Neural crest cell (in vitro differentiated cells): ENCODE measurements around the gene TMEM217. TPM values are rescaled to one million over a fixed set of nuclear protein-coding genes. Genes with fewer than 3 reads are reported as not detected.

Experiments used
- DNase-seq: peaks from one replicate; pipeline ENCODE4 v3.0.0; 2021; ENCODE audit warnings: low read depth, mixed read lengths, low spot score
- H3K27ac Mint-ChIP-seq: one replicate; pipeline ENCODE4 v1.8.0; 2021; ENCODE audit warnings: mild to moderate bottlenecking, mixed read lengths; ENCODE audit not compliant: unreplicated experiment
- H3K27me3 Mint-ChIP-seq: 2 replicates; pipeline ENCODE4 v1.8.0; 2021; ENCODE audit warnings: low read depth, mild to moderate bottlenecking, mixed read lengths
- H3K36me3 Mint-ChIP-seq: 2 replicates; pipeline ENCODE4 v1.8.0; 2021; ENCODE audit warnings: low read depth, mild to moderate bottlenecking, mixed read lengths
- H3K4me1 Mint-ChIP-seq: 2 replicates; pipeline ENCODE4 v1.8.0; 2021; ENCODE audit warnings: mixed read lengths
- H3K4me3 Mint-ChIP-seq: one replicate; pipeline ENCODE4 v1.8.0; 2021; ENCODE audit warnings: mild to moderate bottlenecking, mixed read lengths
- H3K9me3 Mint-ChIP-seq: 2 replicates; pipeline ENCODE4 v1.8.0; 2021; ENCODE audit warnings: mixed read lengths
- total RNA-seq: library from RNA; stranded (reverse); gene quantifications from 2 replicates; pipeline ENCODE4 v1.2.1, GENCODE V29; 2021
- TF ChIP-seq, protein P1 (sequence below): fragments of 200-600 bp; sonication (generic); conservative IDR thresholded peaks from 2 replicates; pipeline ENCODE4 v1.5.0; 2021; ENCODE audit warnings: antibody characterized with exemption, mild to moderate bottlenecking

The TMEM217 gene
- total RNA-seq, 1 donor from 2014 or later, result 0.86 TPM

DNA sequence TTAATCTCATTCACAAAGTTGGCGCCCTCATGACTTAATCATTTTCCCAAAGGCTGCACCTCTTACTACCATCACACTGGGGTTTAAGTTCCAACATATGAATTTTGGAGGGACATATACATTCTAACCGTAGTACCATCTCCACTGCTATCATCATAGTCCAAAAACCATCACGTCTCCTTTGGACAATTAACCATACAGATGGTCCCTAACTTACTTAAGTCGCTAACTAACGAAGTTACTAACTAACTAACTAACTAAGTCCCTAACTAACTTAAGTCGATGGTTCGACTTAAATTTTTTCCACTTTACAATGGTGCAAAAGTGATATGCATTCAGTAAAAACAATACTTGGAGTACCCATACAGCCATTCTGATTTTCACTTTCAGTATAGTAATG, 24.4 kb downstream of the TMEM217 start:
- Mint-ChIP-seq H3K27me3 (peaks cover 2% of the 10 kb centered on the region), H3K4me1 (peaks cover 8% of the 10 kb centered on the region), H3K36me3 (no peaks in the 10 kb centered on the region), H3K4me3 (no peak overlapping the region), H3K27ac (no peak overlapping the region), H3K9me3 (no peaks in the 10 kb centered on the region)
- TF ChIP-seq, protein P1, sequence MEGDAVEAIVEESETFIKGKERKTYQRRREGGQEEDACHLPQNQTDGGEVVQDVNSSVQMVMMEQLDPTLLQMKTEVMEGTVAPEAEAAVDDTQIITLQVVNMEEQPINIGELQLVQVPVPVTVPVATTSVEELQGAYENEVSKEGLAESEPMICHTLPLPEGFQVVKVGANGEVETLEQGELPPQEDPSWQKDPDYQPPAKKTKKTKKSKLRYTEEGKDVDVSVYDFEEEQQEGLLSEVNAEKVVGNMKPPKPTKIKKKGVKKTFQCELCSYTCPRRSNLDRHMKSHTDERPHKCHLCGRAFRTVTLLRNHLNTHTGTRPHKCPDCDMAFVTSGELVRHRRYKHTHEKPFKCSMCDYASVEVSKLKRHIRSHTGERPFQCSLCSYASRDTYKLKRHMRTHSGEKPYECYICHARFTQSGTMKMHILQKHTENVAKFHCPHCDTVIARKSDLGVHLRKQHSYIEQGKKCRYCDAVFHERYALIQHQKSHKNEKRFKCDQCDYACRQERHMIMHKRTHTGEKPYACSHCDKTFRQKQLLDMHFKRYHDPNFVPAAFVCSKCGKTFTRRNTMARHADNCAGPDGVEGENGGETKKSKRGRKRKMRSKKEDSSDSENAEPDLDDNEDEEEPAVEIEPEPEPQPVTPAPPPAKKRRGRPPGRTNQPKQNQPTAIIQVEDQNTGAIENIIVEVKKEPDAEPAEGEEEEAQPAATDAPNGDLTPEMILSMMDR, result no peak
- no peak for DNase-seq

DNA sequence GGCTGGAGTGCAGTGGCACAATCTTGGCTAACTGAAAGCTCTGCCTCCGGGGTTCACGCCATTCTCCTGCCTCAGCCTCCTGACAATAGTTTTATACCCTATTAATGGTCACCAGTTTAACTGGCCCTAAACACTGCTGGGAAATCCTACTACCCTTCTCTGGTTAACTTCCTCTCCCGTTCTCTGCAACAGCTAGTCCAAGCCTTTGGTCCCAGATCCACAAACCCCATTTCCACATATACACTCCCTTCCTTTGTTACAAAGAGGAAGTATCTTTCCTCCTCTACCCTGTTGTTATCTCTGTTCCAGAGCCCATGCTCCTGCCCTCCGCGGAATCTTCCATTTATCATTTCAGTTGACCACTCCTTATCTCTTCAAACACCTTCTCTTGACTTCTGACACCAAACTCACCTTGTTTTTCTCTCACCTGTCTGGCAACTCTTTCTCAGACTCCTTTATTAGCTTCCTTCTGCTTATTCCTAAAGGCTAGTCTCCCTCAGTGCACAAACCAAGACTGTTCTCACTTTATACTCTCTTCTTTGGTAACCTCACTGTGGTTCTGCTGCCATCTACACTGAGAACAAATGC, 25.4 kb downstream of the TMEM217 start:
- no peaks in the 10 kb centered on the region for H3K9me3 Mint-ChIP-seq
- H3K4me3 Mint-ChIP-seq, result no peak overlapping the region
- no peaks in the 10 kb centered on the region for H3K36me3 Mint-ChIP-seq
- no peak overlapping the region for H3K27ac Mint-ChIP-seq
- peaks cover 8% of the 10 kb centered on the region for H3K4me1 Mint-ChIP-seq
- TF ChIP-seq, protein P1, result no peak
- H3K27me3 Mint-ChIP-seq, result peaks cover 2% of the 10 kb centered on the region
- no peak for DNase-seq

DNA sequence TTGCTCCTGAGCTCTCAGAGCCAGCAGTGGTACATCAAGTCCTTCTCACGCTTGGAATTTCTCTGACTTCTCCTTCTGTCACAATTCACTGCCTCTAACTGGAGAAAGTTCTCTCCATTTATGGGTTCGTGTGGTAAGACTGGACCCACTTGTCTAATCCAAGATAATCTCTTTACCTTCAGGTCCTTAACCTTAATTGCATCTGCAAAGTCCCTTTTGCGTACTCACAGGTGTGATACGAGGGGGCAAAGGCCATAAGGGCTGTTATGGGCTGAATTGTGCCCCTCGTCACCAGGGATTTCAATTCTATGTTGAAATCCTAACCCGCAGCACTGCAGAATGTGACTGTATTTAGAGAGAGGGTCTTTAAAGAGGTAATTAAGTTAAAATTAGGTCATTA, 27.8 kb downstream of the TMEM217 start:
- Mint-ChIP-seq H3K4me3 (no peak overlapping the region), H3K4me1 (no peaks in the 10 kb centered on the region), H3K9me3 (no peaks in the 10 kb centered on the region), H3K27ac (no peak overlapping the region), H3K27me3 (peaks cover 2% of the 10 kb centered on the region), H3K36me3 (no peaks in the 10 kb centered on the region)
- no peak for DNase-seq
- TF ChIP-seq, protein P1, result no peak

DNA sequence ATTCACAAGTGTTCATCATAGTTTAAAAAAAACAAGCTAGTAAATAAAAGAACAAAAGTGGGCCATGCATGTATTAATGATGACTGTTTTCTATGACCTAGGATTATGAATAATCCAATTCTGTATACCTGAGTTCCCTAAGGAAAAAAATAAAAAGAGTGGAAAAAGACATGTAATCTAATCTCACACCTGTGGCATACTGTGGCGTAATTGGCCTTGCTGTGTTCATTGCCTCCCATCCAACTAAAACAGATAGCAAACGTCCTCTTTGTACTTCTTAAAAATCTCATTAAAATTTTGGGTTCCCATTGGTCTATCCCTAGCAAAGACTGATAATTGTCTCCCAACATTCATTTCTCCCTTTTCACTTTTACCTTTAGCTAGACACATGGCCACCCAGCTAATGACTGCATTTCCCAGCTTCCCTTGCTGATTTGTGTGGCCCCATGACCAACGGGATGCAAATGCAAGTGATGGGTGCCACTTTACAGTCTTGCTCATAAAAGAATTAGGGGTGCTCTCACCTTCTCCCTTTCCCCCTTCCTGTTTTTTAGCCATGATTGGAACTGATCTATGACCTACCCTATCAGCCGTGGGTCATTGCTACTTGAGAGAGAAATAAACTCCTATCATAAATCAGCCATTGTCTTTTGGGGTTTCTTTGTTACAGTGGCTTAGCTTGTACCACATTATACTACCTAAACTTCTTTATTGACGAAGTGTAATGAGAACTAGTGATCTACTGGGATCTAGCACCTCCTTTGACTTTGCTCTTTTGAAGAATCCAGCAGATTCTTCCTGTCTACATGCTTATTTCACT, 32.4 kb downstream of the TMEM217 start:
- Mint-ChIP-seq H3K27me3 (no peaks in the 10 kb centered on the region), H3K27ac (no peak overlapping the region), H3K9me3 (no peaks in the 10 kb centered on the region), H3K4me3 (no peak overlapping the region), H3K36me3 (no peaks in the 10 kb centered on the region), H3K4me1 (peaks cover 13% of the 10 kb centered on the region)
- TF ChIP-seq, protein P1, result no peak
- no peak for DNase-seq

DNA sequence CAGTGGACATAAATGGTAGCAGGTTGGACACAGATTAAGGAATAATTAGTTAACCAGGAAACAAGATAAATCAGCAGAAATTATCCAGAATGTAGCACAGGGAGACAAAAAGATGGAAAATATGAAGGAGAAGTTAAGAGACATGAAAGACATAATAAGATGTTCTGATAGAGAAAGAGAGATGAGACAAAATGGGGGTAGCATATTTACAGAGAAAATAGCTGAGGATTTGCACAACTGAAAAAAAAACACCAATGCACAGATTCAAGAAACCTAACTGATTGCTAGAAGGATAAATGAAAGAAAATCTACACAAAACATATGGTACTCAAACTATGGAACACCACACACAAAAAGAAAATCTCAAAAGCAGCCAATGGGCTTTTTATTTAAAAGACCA, 35.0 kb downstream of the TMEM217 start:
- Mint-ChIP-seq H3K27ac (no peak overlapping the region), H3K27me3 (no peaks in the 10 kb centered on the region), H3K9me3 (no peaks in the 10 kb centered on the region), H3K4me1 (peaks cover 13% of the 10 kb centered on the region), H3K4me3 (peak overlapping the region; percentile 82), H3K36me3 (no peaks in the 10 kb centered on the region)
- TF ChIP-seq, protein P1, result no peak
- DNase-seq, result no peak
